SK-N-SH (cell line): ENCODE results near the gene SP100. TPM values are rescaled to one million over a fixed set of nuclear protein-coding genes. Genes with fewer than 3 reads are reported as not detected.

Experiments
- CTCF ChIA-PET: fragments of 300-600, 350-600 bp; formaldehyde crosslinking; extraction: SDS; loops from one replicate; lab custom pipeline; 2021; lab: Yijun Ruan, JAX
- POLR2A ChIA-PET: fragments of 350-600 bp; sonication (Branson Sonifier 250); formaldehyde crosslinking; extraction: SDS; loops from one replicate; lab custom pipeline; 2020; ENCODE audit warnings: antibody characterized with exemption, inconsistent platforms; lab: Yijun Ruan, JAX
- DNase-seq: peaks from one replicate; pipeline ENCODE4 v3.0.0; 2012
- H2AFZ ChIP-seq: fragments of 200-600 bp; sonication (generic); 2 replicates; pipeline ENCODE4 v1.8.1; 2016; ENCODE audit warnings: antibody characterized with exemption, mild to moderate bottlenecking, low read depth
- H3F3A ChIP-seq: fragments of 200-600 bp; sonication (generic); replicated peaks from 2 replicates; pipeline ENCODE3; 2016; ENCODE audit warnings: antibody characterized with exemption, mild to moderate bottlenecking; ENCODE audit not compliant: insufficient read depth
- H3K27ac ChIP-seq, 2 experiments: fragments of 200-500 bp in 1 of 2; fragments of 200-600 bp in 1 of 2; sonication (Bioruptor generic) in 1 of 2; sonication (generic), shearing (Covaris generic) in 1 of 2; 2 replicates each; pipeline versions ENCODE4 v1.5.1 to v1.6.1; 2014 to 2016; ENCODE audit warnings: low read depth in 2 of 2, inconsistent platforms in 1 of 2, low read length in 1 of 2, mild to moderate bottlenecking in 1 of 2, mixed read lengths in 1 of 2
- H3K27me3 ChIP-seq: fragments of 200-600 bp; sonication (generic), shearing (Covaris generic); 2 replicates; pipeline ENCODE4 v1.6.1; 2016; ENCODE audit warnings: mixed run types; ENCODE audit not compliant: insufficient read depth
- H3K36me3 ChIP-seq, 2 experiments: fragments of 200-500 bp in 1 of 2; fragments of 200-600 bp in 1 of 2; sonication (Bioruptor generic) in 1 of 2; sonication (generic) in 1 of 2; replicated peaks in 1 of 2; 2 replicates each; pipeline versions ENCODE3 to v1.5.1; 2014 to 2016; ENCODE audit warnings: low read length in 1 of 2, mild to moderate bottlenecking in 1 of 2; ENCODE audit not compliant: insufficient read depth in 2 of 2, control insufficient read depth in 1 of 2
- H3K4me1 ChIP-seq, 2 experiments: fragments of 200-500 bp in 1 of 2; fragments of 200-600 bp in 1 of 2; sonication (Bioruptor generic) in 1 of 2; sonication (generic), shearing (Covaris generic) in 1 of 2; 2 replicates each; pipeline versions ENCODE4 v1.5.1 to v1.6.1; 2014 to 2016; ENCODE audit warnings: low read depth in 1 of 2, low read length in 1 of 2, mixed run types in 1 of 2; ENCODE audit not compliant: insufficient read depth in 2 of 2, control insufficient read depth in 1 of 2
- H3K4me2 ChIP-seq: fragments of 200-600 bp; sonication (generic), shearing (Covaris generic); 2 replicates; pipeline ENCODE4 v1.6.1; 2017; ENCODE audit warnings: mixed run types
- H3K4me3 ChIP-seq, 2 experiments: fragments of 200-500 bp in 1 of 2; fragments of 200-600 bp in 1 of 2; sonication (Bioruptor generic) in 1 of 2; sonication (generic), shearing (Covaris generic) in 1 of 2; 2 replicates each; pipeline versions ENCODE4 v1.5.1 to v1.8.1; 2014 to 2016; ENCODE audit warnings: low read depth in 2 of 2, inconsistent platforms in 1 of 2, low read length in 1 of 2, mild to moderate bottlenecking in 1 of 2, mixed read lengths in 1 of 2, moderate library complexity in 1 of 2
- H3K79me2 ChIP-seq: fragments of 200-600 bp; sonication (generic); 2 replicates; pipeline ENCODE4 v1.8.1; 2017; ENCODE audit warnings: mild to moderate bottlenecking; ENCODE audit not compliant: insufficient read depth
- H3K9ac ChIP-seq: fragments of 200-600 bp; sonication (generic); 2 replicates; pipeline ENCODE4 v1.6.1; 2017; ENCODE audit warnings: mixed run types
- H3K9me2 ChIP-seq: fragments of 200-600 bp; sonication (generic); 2 replicates; pipeline ENCODE4 v1.6.1; 2017; ENCODE audit warnings: mixed run types
- H3K9me3 ChIP-seq: fragments of 200-600 bp; sonication (generic); 2 replicates; pipeline ENCODE4 v1.6.1; 2017; ENCODE audit warnings: mixed run types, mild to moderate bottlenecking, moderate library complexity
- H4K20me1 ChIP-seq: fragments of 200-600 bp; sonication (generic); 2 replicates; pipeline ENCODE4 v1.6.1; 2017; ENCODE audit warnings: mild to moderate bottlenecking, mixed run types; ENCODE audit not compliant: insufficient read depth
- CHD2 ChIP-seq: fragments of 150-350 bp; IDR thresholded peaks from 2 replicates; pipeline ENCODE4 v1.6.1; 2018; ENCODE audit warnings: low read length; ENCODE audit not compliant: partially characterized antibody
- ELF1 ChIP-seq: IDR thresholded peaks from 2 replicates; pipeline ENCODE4 v1.4.0; 2012
- EP300 ChIP-seq, 2 experiments: IDR thresholded peaks; 2 replicates each; pipeline versions ENCODE4 v1.4.0 to v1.6.1; 2012; ENCODE audit warnings: borderline replicate concordance in 1 of 2, low read depth in 1 of 2, low read length in 1 of 2
- GABPA ChIP-seq: IDR thresholded peaks from 2 replicates; pipeline ENCODE4 v1.4.0; 2012; ENCODE audit warnings: low read depth, mild to moderate bottlenecking
- GATA2 ChIP-seq: sonication (generic); formaldehyde crosslinking; IDR thresholded peaks from 2 replicates; pipeline ENCODE4 v1.5.0; 2020; ENCODE audit warnings: mild to moderate bottlenecking, missing genetic modification reagents
- MEF2A ChIP-seq: IDR thresholded peaks from 2 replicates; pipeline ENCODE4 v1.4.0; 2012; ENCODE audit warnings: low read depth, borderline replicate concordance
- MXI1 ChIP-seq: IDR thresholded peaks from 2 replicates; pipeline ENCODE4 v1.6.1; 2012; ENCODE audit warnings: mild to moderate bottlenecking, low read depth, low read length, improper control_type of control experiment
- NFIC ChIP-seq: IDR thresholded peaks from 2 replicates; pipeline ENCODE4 v1.4.0; 2012; ENCODE audit warnings: borderline replicate concordance
- NRF1 ChIP-seq: IDR thresholded peaks from 2 replicates; pipeline ENCODE4 v1.6.1; 2012; ENCODE audit warnings: low read depth, mild to moderate bottlenecking, low read length
- PBX3 ChIP-seq: IDR thresholded peaks from 2 replicates; pipeline ENCODE4; 2012
- REST ChIP-seq: IDR thresholded peaks from 2 replicates; pipeline ENCODE4 v1.6.1; 2012; ENCODE audit warnings: mild to moderate bottlenecking, low read depth, low read length, moderate library complexity
- RXRA ChIP-seq: IDR thresholded peaks from 2 replicates; pipeline ENCODE4 v1.4.0; 2012; ENCODE audit warnings: low read depth, mild to moderate bottlenecking, borderline replicate concordance
- SMC3 ChIP-seq: IDR thresholded peaks from 2 replicates; pipeline ENCODE4 v1.6.1; 2012; ENCODE audit warnings: low read depth, low read length, improper control_type of control experiment
- USF1 ChIP-seq: IDR thresholded peaks from 2 replicates; pipeline ENCODE4 v1.4.0; 2012; ENCODE audit warnings: low read depth, borderline replicate concordance
- YY1 ChIP-seq: IDR thresholded peaks from 2 replicates; pipeline ENCODE4 v1.4.0; 2012; ENCODE audit warnings: low read depth, mild to moderate bottlenecking
- ZBTB33 ChIP-seq: IDR thresholded peaks from 2 replicates; pipeline ENCODE4 v1.4.0; 2012; ENCODE audit warnings: low read depth, borderline replicate concordance
- WGBS: methylation state at CpG from one replicate; pipeline ENCODE4 v1.1.6; 2017; ENCODE audit warnings: low lambda C conversion rate; 5-methylcytosine and 5-hydroxymethylcytosine counted together
- polyA plus RNA-seq, 3 experiments: library from polyadenylated mRNA; depleted of rRNA; stranded (reverse); fragments of >200 nt; gene quantifications; 2 replicates each; pipeline ENCODE4 v1.2.3, GENCODE V29; 2012

SP100 gene
- polyA plus RNA-seq, 1 of the 3 experiments (the other 2 are of a cell fraction): 38.1 TPM

- H3K4me3 ChIP-seq: no peak overlapping the region
- no peak overlapping the region for H3K27ac ChIP-seq
- no peak overlapping the region for H2AFZ ChIP-seq
- H3F3A ChIP-seq: no peaks in the 10 kb centered on the region
- 79% methylated on average over 2 of the region's 2 CpGs for WGBS
- CTCF ChIA-PET: no interaction called here
- TF ChIP-seq ELF1: no peak
- no peak for TF ChIP-seq GABPA
- TF ChIP-seq YY1: no peak
- no peak for TF ChIP-seq REST
- TF ChIP-seq RXRA: no peak
- TF ChIP-seq SMC3: no peak
- no peak for TF ChIP-seq USF1
- no peak for TF ChIP-seq GATA2 (CRISPR knock-in tag)
- no peak for TF ChIP-seq MEF2A
- no peak for TF ChIP-seq MXI1
- TF ChIP-seq ZBTB33: no peak
- no peak for TF ChIP-seq NFIC
- TF ChIP-seq CHD2: no peak
- no peak for TF ChIP-seq NRF1
- TF ChIP-seq PBX3: no peak
- no peak for TF ChIP-seq EP300 (IDR thresholded peaks at IDR 0.05; ENCODE audit: borderline replicate concordance in 1 of 2, low read depth in 1 of 2, low read length in 1 of 2)
- H3K4me1 ChIP-seq: no peaks in the 10 kb centered on the region
- no peak for DNase-seq
- H3K4me2 ChIP-seq: no peak overlapping the region
- H3K36me3 ChIP-seq: peaks cover 7 to 26% of the 10 kb centered on the region in 2 experiments
- H4K20me1 ChIP-seq: no peaks in the 10 kb centered on the region
- POLR2A ChIA-PET: no interaction called here
- no peaks in the 10 kb centered on the region for H3K9me2 ChIP-seq
- H3K9ac ChIP-seq: no peak overlapping the region
- no peaks in the 10 kb centered on the region for H3K9me3 ChIP-seq
- no peaks in the 10 kb centered on the region for H3K27me3 ChIP-seq
- no peaks in the 10 kb centered on the region for H3K79me2 ChIP-seq
These were observed 89.2 kb downstream of the SP100 start for GRCh38 chr2:230505162-230505561.
